IPS-15b (cell line): ENCODE measurements around the gene HIF3A.
"Not testable (repeated sequence)": the region's sequence is repeated elsewhere in the genome, so short reads cannot be mapped to it uniquely, and the experiment has no call there.

Experiments
- H3K27me3 ChIP-seq: one replicate; pipeline ENCODE4 v1.6.1; 2013; ENCODE audit warnings: low read length; ENCODE audit not compliant: control insufficient read depth, insufficient read depth
- H3K36me3 ChIP-seq: one replicate; pipeline ENCODE4 v1.6.1; 2013; ENCODE audit warnings: low read length; ENCODE audit not compliant: control insufficient read depth, insufficient read depth
- H3K4me1 ChIP-seq: one replicate; pipeline ENCODE4 v1.6.1; 2013; ENCODE audit warnings: mild to moderate bottlenecking, low read length; ENCODE audit not compliant: control insufficient read depth, insufficient read depth
- H3K4me3 ChIP-seq: one replicate; pipeline ENCODE4 v1.5.1; 2013; ENCODE audit warnings: low read depth, low read length
- H3K9ac ChIP-seq: one replicate; pipeline ENCODE4 v1.6.1; 2013; ENCODE audit warnings: low read depth, mild to moderate bottlenecking, low read length
- H3K9me3 ChIP-seq: one replicate; pipeline ENCODE4 v1.6.1; 2013; ENCODE audit warnings: mild to moderate bottlenecking, low read length; ENCODE audit not compliant: control insufficient read depth, insufficient read depth

The HIF3A gene

DNA sequence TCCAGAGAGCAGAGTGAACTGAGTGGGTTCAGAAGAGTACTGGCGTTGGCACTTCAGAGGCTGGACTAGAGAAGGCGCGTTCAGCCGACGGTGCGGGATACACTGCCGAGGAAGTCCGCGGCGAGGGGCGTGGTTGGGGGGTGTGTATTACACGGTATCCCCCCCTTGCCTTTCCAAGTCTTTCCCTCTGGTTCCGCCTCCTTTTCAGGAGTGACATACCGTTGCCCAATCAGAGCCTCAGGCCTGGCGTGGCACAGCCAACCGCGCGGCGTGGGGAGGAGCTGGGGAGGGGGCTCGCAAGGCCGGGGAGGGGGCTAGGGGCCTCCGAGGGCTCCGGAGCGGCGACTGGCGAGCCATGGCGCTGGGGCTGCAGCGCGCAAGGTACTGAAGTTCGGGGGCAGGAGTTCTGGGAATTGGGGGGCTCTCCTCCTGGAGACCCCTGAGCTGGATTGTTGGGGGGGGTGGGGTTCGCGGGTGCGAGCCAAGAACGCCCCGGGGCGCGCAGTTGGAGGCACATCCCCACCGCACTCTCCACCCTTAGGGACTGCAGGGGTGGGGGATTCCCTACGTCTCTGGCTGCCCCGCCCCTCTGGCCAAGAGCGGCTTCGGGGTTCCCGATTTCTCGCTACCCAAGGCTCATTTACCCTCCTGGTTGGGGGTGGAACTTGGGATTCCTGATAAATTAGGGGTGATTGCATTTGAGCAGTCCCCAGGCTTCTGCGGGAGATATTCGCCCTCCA is at the start of gene HIF3A:
Gene HIF3A, plus strand, starts transcription at position 321 of the 740 bp plus-strand sequence. Its CDS starts 35 bp downstream, at position 356.
- Histone ChIP-seq H3K9me3 (no peaks in the 10 kb centered on the region), H3K36me3 (no peaks in the 10 kb centered on the region), H3K9ac (peak within 1 kb of the TSS; percentile 60), H3K4me3 (peak within 1 kb of the TSS; percentile 58), H3K27me3 (peaks cover 3% of the 10 kb centered on the region), H3K4me1 (peaks cover 3% of the 10 kb centered on the region)

DNA sequence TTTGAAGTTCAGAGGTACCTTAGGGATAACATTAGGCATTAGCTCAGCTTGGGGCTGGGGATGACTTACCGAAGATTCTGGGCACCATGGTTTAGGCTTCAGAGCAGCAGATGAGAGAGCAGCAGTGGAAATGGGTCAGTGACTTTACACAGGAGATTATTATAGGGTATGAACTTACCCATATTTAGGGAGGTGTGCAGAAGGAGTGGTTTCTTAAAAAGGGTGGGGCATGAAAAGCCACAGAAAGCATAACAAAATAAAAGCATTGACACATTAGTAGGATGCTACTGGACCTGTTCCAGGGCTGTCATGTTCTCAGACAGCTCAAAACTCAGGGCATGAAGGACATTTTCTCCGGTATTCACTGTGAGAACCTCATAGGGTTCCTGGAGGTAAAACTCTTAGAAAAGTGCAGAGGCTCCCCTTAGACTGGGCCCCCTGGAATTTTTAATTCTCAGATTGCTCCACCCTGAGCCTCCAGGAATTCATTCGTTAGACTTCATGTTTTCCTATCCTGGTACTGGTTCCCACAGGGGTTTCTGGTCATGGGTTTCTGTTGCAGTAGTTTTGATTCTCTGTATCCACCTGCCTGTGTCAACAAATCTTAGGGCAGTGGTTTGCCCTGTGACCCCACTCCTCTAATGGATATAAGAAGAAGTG is 46.6 kb upstream of the HIF3A start:
- no peaks in the 10 kb centered on the region for H3K36me3 ChIP-seq
- no peak overlapping the region for H3K9ac ChIP-seq
- no peak overlapping the region for H3K4me3 ChIP-seq
- H3K27me3 ChIP-seq: no peaks in the 10 kb centered on the region
- H3K9me3 ChIP-seq: no peaks in the 10 kb centered on the region
- no peaks in the 10 kb centered on the region for H3K4me1 ChIP-seq

- no peaks in the 10 kb centered on the region for H3K27me3 ChIP-seq
- H3K4me3 ChIP-seq: no peak overlapping the region
- H3K4me1 ChIP-seq: no peaks in the 10 kb centered on the region
- H3K9ac ChIP-seq: no peak overlapping the region
- H3K9me3 ChIP-seq: no peaks in the 10 kb centered on the region
- H3K36me3 ChIP-seq: no peaks in the 10 kb centered on the region
Observed at GRCh38 chr19:46251416-46251815, 45.4 kb upstream of the HIF3A start.

GRCh38 chr19:46254776-46255175 is 42.1 kb upstream of the HIF3A start:
- Histone ChIP-seq H3K4me3 (no peak overlapping the region), H3K9me3 (no peaks in the 10 kb centered on the region), H3K9ac (no peak overlapping the region), H3K4me1 (no peaks in the 10 kb centered on the region), H3K36me3 (no peaks in the 10 kb centered on the region), H3K27me3 (no peaks in the 10 kb centered on the region)

GRCh38 chr19:46256855-46257254 is 40.0 kb upstream of the HIF3A start:
- H3K27me3 ChIP-seq: no peaks in the 10 kb centered on the region
- no peak overlapping the region for H3K4me3 ChIP-seq
- H3K9me3 ChIP-seq: no peaks in the 10 kb centered on the region
- H3K9ac ChIP-seq: no peak overlapping the region
- no peaks in the 10 kb centered on the region for H3K4me1 ChIP-seq
- H3K36me3 ChIP-seq: no peaks in the 10 kb centered on the region

DNA sequence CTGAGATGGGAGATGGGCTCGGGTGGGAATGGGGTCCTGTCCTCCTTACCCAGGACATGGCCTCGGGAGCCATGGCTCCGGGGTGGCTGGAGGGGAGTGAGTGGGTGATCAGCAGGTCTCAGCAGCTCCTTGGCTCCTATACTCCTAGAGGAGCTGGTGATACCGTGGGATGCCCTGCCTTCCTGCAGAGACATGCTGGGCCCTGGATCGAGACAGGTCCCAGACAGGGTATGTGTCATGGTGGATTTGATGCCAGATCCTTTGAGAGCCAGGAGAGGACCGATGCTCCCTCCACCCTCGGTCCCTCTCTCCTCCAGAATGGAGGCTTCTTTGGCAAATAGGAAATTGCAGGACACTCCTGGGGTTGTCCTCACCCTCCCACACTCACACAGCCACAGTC is 35.3 kb upstream of the HIF3A start:
- not testable (repeated sequence) for H3K4me1 ChIP-seq, H3K4me3 ChIP-seq, H3K36me3 ChIP-seq, H3K27me3 ChIP-seq, H3K9me3 ChIP-seq, H3K9ac ChIP-seq

GRCh38 chr19:46262684-46263296 is 34.1 kb upstream of the HIF3A start:
- H3K36me3 ChIP-seq, H3K27me3 ChIP-seq, H3K4me1 ChIP-seq, H3K9me3 ChIP-seq, H3K9ac ChIP-seq, H3K4me3 ChIP-seq: not testable (repeated sequence)

- H3K9me3 ChIP-seq: not testable (repeated sequence)
Observed at GRCh38 chr19:46264801-46265200, 32.0 kb upstream of the HIF3A start.

GRCh38 chr19:46265217-46265828 is 31.5 kb upstream of the HIF3A start:
- H3K4me1 ChIP-seq: no peaks in the 10 kb centered on the region

More at GRCh38 chr19:46264801-46265200, 32.0 kb upstream of the HIF3A start:
- H3K27me3 ChIP-seq, H3K9ac ChIP-seq, H3K4me1 ChIP-seq, H3K4me3 ChIP-seq, H3K36me3 ChIP-seq: not testable (repeated sequence)

GRCh38 chr19:46269101-46269500 is 27.7 kb upstream of the HIF3A start:
- peaks cover 10% of the 10 kb centered on the region for H3K4me1 ChIP-seq
- H3K9ac ChIP-seq: no peak overlapping the region
- no peak overlapping the region for H3K4me3 ChIP-seq
- H3K27me3 ChIP-seq: no peaks in the 10 kb centered on the region
- peaks cover 3% of the 10 kb centered on the region for H3K36me3 ChIP-seq
- H3K9me3 ChIP-seq: no peaks in the 10 kb centered on the region

More at GRCh38 chr19:46265217-46265828, 31.5 kb upstream of the HIF3A start:
- H3K9ac ChIP-seq: no peak overlapping the region
- peaks cover 3% of the 10 kb centered on the region for H3K36me3 ChIP-seq
- no peaks in the 10 kb centered on the region for H3K9me3 ChIP-seq
- no peaks in the 10 kb centered on the region for H3K27me3 ChIP-seq
- no peak overlapping the region for H3K4me3 ChIP-seq

- H3K36me3 ChIP-seq: peaks cover 3% of the 10 kb centered on the region
- H3K4me3 ChIP-seq: no peak overlapping the region
- peaks cover 10% of the 10 kb centered on the region for H3K4me1 ChIP-seq
- no peaks in the 10 kb centered on the region for H3K9me3 ChIP-seq
- H3K27me3 ChIP-seq: no peaks in the 10 kb centered on the region
- H3K9ac ChIP-seq: no peak overlapping the region
Observed at GRCh38 chr19:46270521-46271256, 26.2 kb upstream of the HIF3A start.
